Lung (tissue), 12 donors: ENCODE measurements around the gene TMEM123. TPM values are rescaled to one million over a fixed set of nuclear protein-coding genes. Genes with fewer than 3 reads are reported as not detected.

Source experiments
- ATAC-seq: fragments of 200-7000 bp; cut with Tn5 transposase; one replicate; pipeline ENCODE4 v1.9.1; 2020; ENCODE audit warnings: moderate number of reproducible peaks; ENCODE audit not compliant: insufficient read depth, low FRiP score
- DNase-seq, 3 donors: peaks; one replicate each; pipeline ENCODE4 v3.0.0-alpha.2; 2013 to 2017
- H3K27ac ChIP-seq, 2 donors: one replicate each; pipeline ENCODE4 v1.5.1; 2013; ENCODE audit warnings: mild to moderate bottlenecking in 2 of 2, moderate library complexity in 2 of 2, control low read depth in 1 of 2, inconsistent platforms in 1 of 2, low read depth in 1 of 2, low read length in 1 of 2
- H3K27me3 ChIP-seq, 3 donors: one replicate each; pipeline ENCODE4 v1.5.1; 2013; ENCODE audit warnings: low read length in 2 of 3; ENCODE audit not compliant: control insufficient read depth in 3 of 3, insufficient read depth in 3 of 3
- H3K36me3 ChIP-seq, 4 donors: one replicate each; pipeline ENCODE4 v1.5.1; 2013; ENCODE audit warnings: low read length in 4 of 4, mild to moderate bottlenecking in 1 of 4, moderate library complexity in 1 of 4; ENCODE audit not compliant: control insufficient read depth in 4 of 4, insufficient read depth in 4 of 4
- H3K4me1 ChIP-seq, 5 donors: one replicate each; pipeline ENCODE4 v1.5.1; 2013; ENCODE audit warnings: low read length in 5 of 5, mild to moderate bottlenecking in 2 of 5, moderate library complexity in 1 of 5; ENCODE audit not compliant: control insufficient read depth in 5 of 5, insufficient read depth in 5 of 5
- H3K4me3 ChIP-seq: one replicate; pipeline ENCODE4 v1.5.1; 2013; ENCODE audit warnings: mild to moderate bottlenecking, control low read depth, moderate library complexity
- H3K9ac ChIP-seq, 2 donors: one replicate each; pipeline ENCODE4 v1.5.1; 2013; ENCODE audit warnings: low read length in 2 of 2, control low read depth in 1 of 2; ENCODE audit not compliant: insufficient read depth in 1 of 2
- H3K9me3 ChIP-seq, 4 donors: one replicate each; pipeline ENCODE4 v1.5.1; 2013; ENCODE audit warnings: low read length in 3 of 4, mild to moderate bottlenecking in 1 of 4, moderate library complexity in 1 of 4; ENCODE audit not compliant: control insufficient read depth in 4 of 4, insufficient read depth in 3 of 4
- CTCF ChIP-seq: IDR thresholded peaks from 2 replicates; pipeline ENCODE4 v1.5.1; 2012; ENCODE audit warnings: mild to moderate bottlenecking; ENCODE audit errors: control extremely low read depth, extremely low read depth
- WGBS, 2 donors: extraction: QIAGEN DNeasy Blood & Tissue Kit; methylation state at CpG; one replicate each; pipeline ENCODE4 v1.1.7; 2013; 5-methylcytosine and 5-hydroxymethylcytosine counted together
- polyA plus RNA-seq, 2 donors: library from polyadenylated mRNA; stranded (reverse); fragments of 200-250 nt; gene quantifications; one replicate each; pipeline ENCODE4 v1.2.1, GENCODE V29; 2013
- total RNA-seq, 2 donors: library from RNA; depleted of rRNA in 1 of 2; stranded (reverse); fragments of >200 nt in 1 of 2; gene quantifications; one replicate each; pipeline ENCODE4 v1.2.1, GENCODE V29; 2014 to 2021
- donor health status: control.
- donor health status: control.
- donor health status: Bipolar disorder and iron deficiency.
- donor health status: healthy.
- donor health status: DM: yes; HTN: yes; CAD: no.

TMEM123 gene
- total and polyA plus RNA-seq, 4 donors, result 53.6 to 245 (median 100) TPM

GRCh38 chr11:102386136-102386734, 66.3 kb downstream of the TMEM123 start:
- peaks cover 0 to 8% (median 3%) of the 10 kb centered on the region in 5 donors for H3K4me1 ChIP-seq
- H3K9me3 ChIP-seq, result no peaks in the 10 kb centered on the region
- no peak overlapping the region for H3K4me3 ChIP-seq
- DNase-seq, result no peak
- no peaks in the 10 kb centered on the region for H3K27me3 ChIP-seq
- H3K36me3 ChIP-seq, result peaks cover 13 to 20% (median 18%) of the 10 kb centered on the region in 4 donors
- no peak overlapping the region for H3K27ac ChIP-seq
- ATAC-seq, result no peak
- TF ChIP-seq CTCF, result no peak
- H3K9ac ChIP-seq, result no peak overlapping the region
- 93 to 94% methylated on average over 2 of the region's 2 CpGs for WGBS, 2 donors

- Histone ChIP-seq H3K9ac (no peak overlapping the region), H3K4me3 (no peak overlapping the region), H3K4me1 (peaks cover 0 to 8% (median 3%) of the 10 kb centered on the region in 5 donors), H3K27me3 (no peaks in the 10 kb centered on the region), H3K27ac (peak overlapping the region in 1 of 2 donors; percentile 63), H3K9me3 (no peaks in the 10 kb centered on the region), H3K36me3 (peaks cover 10 to 23% (median 17%) of the 10 kb centered on the region in 4 donors)
- no peak for DNase-seq
- WGBS, 2 donors, result 41 to 65% methylated on average over 5 of the region's 5 CpGs
- no peak for ATAC-seq
- no peak for TF ChIP-seq CTCF
Measured at GRCh38 chr11:102385085-102386007, 67.2 kb downstream of the TMEM123 start.

- Histone ChIP-seq H3K4me3 (no peak overlapping the region), H3K27ac (no peak overlapping the region), H3K9ac (no peak overlapping the region), H3K9me3 (no peaks in the 10 kb centered on the region), H3K27me3 (no peaks in the 10 kb centered on the region), H3K36me3 (peaks cover 10 to 27% (median 18%) of the 10 kb centered on the region in 4 donors), H3K4me1 (peaks cover 0 to 8% (median 3%) of the 10 kb centered on the region in 5 donors)
- 77 to 87% methylated on average over 15 of the region's 15 CpGs for WGBS, 2 donors
- TF ChIP-seq CTCF, result no peak
- DNase-seq (peak; percentile 69 to 80 (median 80)), ATAC-seq (no peak)
Measured at GRCh38 chr11:102384419-102385079, 68.0 kb downstream of the TMEM123 start.
